H1 (cell line): ENCODE data around the gene TIMM22.

ENCODE experiments used
- ASH2L ChIP-seq: fragments of 200-600, 300-600 bp; sonication (generic); IDR thresholded peaks from one replicate; pipeline ENCODE4 v1.7.1; 2017; ENCODE audit warnings: low read length
- CREB1 ChIP-seq: IDR thresholded peaks from 2 replicates; pipeline ENCODE4 v1.6.1; 2012; ENCODE audit warnings: inconsistent platforms
- EP300 ChIP-seq, 2 experiments: IDR thresholded peaks; 1 replicate in 1 of 2; 2 replicates in 1 of 2; pipeline ENCODE4 v1.6.1; 2011 to 2012; ENCODE audit warnings: low read depth in 2 of 2, low read length in 2 of 2, mild to moderate bottlenecking in 2 of 2, borderline replicate concordance in 1 of 2, inconsistent platforms in 1 of 2, moderate library complexity in 1 of 2
- EZH2 ChIP-seq: fragments of 200-600 bp; sonication (generic); IDR thresholded peaks from 2 replicates; pipeline ENCODE4 v1.7.1; 2012; ENCODE audit warnings: low read depth, mild to moderate bottlenecking, moderate library complexity, low read length, inconsistent platforms; ENCODE audit not compliant: severe bottlenecking
- GABPA ChIP-seq: IDR thresholded peaks from 2 replicates; pipeline ENCODE4 v1.6.1; 2011; ENCODE audit warnings: mild to moderate bottlenecking, low read length, moderate library complexity, borderline replicate concordance; ENCODE audit not compliant: insufficient read depth
- HDAC2 ChIP-seq, 2 experiments: fragments of 300-600 bp in 1 of 2; sonication (generic) in 1 of 2; IDR thresholded peaks; 2 replicates each; pipeline ENCODE4 v1.6.1; 2011 to 2012; ENCODE audit warnings: low read depth in 2 of 2, low read length in 2 of 2, mild to moderate bottlenecking in 2 of 2, moderate library complexity in 2 of 2, borderline replicate concordance in 1 of 2, inconsistent platforms in 1 of 2
- KDM1A ChIP-seq: fragments of 200-600, 300-600 bp; sonication (generic); IDR thresholded peaks from 2 replicates; pipeline ENCODE4 v1.7.1; 2016; ENCODE audit warnings: mild to moderate bottlenecking, low read length, borderline replicate concordance
- NRF1 ChIP-seq: IDR thresholded peaks from 2 replicates; pipeline ENCODE4 v1.6.1; 2011; ENCODE audit warnings: mild to moderate bottlenecking, low read depth, low read length, improper control_type of control experiment
- POLR2A ChIP-seq, 2 experiments: IDR thresholded peaks; 1 replicate in 1 of 2; 2 replicates in 1 of 2; pipeline ENCODE4 v1.6.1; 2011; ENCODE audit warnings: low read depth in 2 of 2, low read length in 2 of 2, mild to moderate bottlenecking in 2 of 2; ENCODE audit errors: control extremely low read depth in 1 of 2
- RAD21 ChIP-seq, 2 experiments: IDR thresholded peaks in 1 of 2; conservative IDR thresholded peaks in 1 of 2; 2 replicates each; pipeline ENCODE4 v1.6.1; 2011; ENCODE audit warnings: low read depth in 2 of 2, low read length in 2 of 2, improper control_type of control experiment in 1 of 2, inconsistent platforms in 1 of 2, mild to moderate bottlenecking in 1 of 2, moderate library complexity in 1 of 2
- TAF1 ChIP-seq: IDR thresholded peaks from 2 replicates; pipeline ENCODE4 v1.6.1; 2011; ENCODE audit warnings: mild to moderate bottlenecking, low read depth, low read length
- ZNF274 ChIP-seq: IDR thresholded peaks from 2 replicates; pipeline ENCODE4 v1.7.0; 2012; ENCODE audit warnings: low read length, borderline replicate concordance; ENCODE audit errors: extremely low read depth
- TF ChIP-seq, protein P1 (sequence below), 3 experiments: IDR thresholded peaks; 1 replicate in 2 of 3; 2 replicates in 1 of 3; pipeline versions ENCODE4 v1.5.1 to v1.6.1; 2011; ENCODE audit warnings: low read length in 3 of 3, mild to moderate bottlenecking in 3 of 3, inconsistent platforms in 2 of 3, low read depth in 1 of 3, moderate library complexity in 1 of 3; ENCODE audit not compliant: insufficient read depth in 1 of 3; ENCODE audit errors: control extremely low read depth in 1 of 3
- TF ChIP-seq, protein P2 (sequence below): IDR thresholded peaks from 2 replicates; pipeline ENCODE4 v1.6.1; 2012; ENCODE audit warnings: inconsistent platforms

DNA sequence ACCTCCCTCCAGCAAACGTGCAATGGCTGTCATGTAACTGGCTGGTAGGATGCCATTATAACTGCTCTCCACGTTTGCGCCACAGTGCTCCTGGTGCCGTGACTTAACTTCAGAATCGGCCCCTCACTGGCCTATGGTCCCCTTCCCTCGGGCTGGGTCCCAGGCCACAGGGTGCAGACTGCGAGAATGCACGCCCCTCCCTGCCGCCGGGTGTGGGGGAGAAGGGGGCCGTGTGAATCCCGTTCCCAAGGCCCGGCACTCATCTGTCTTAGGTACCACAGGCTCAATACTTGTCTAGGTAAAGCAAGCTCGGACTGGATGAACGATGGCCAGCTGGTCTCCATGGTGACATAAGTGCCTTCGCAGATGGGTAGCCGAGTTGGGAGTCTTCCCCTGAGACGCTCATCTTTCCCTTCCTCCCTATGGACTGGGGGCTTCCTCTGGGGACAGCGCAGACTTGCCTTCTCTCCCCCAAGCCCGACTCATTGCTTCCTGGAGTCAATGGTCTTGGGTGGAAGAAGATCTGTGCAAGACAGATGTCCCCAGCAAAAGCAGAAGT lies 37.8 kb downstream of the TIMM22 start:
- TF ChIP-seq, protein P1, sequence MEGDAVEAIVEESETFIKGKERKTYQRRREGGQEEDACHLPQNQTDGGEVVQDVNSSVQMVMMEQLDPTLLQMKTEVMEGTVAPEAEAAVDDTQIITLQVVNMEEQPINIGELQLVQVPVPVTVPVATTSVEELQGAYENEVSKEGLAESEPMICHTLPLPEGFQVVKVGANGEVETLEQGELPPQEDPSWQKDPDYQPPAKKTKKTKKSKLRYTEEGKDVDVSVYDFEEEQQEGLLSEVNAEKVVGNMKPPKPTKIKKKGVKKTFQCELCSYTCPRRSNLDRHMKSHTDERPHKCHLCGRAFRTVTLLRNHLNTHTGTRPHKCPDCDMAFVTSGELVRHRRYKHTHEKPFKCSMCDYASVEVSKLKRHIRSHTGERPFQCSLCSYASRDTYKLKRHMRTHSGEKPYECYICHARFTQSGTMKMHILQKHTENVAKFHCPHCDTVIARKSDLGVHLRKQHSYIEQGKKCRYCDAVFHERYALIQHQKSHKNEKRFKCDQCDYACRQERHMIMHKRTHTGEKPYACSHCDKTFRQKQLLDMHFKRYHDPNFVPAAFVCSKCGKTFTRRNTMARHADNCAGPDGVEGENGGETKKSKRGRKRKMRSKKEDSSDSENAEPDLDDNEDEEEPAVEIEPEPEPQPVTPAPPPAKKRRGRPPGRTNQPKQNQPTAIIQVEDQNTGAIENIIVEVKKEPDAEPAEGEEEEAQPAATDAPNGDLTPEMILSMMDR (IDR thresholded peaks at IDR 0.05; ENCODE audit: control extremely low read depth in 1 of 3, insufficient read depth in 1 of 3, low read depth in 1 of 3, low read length in 3 of 3): no peak
- TF ChIP-seq GABPA: no peak
- no peak for TF ChIP-seq EZH2
- TF ChIP-seq ASH2L: no peak
- no peak for TF ChIP-seq RAD21 (IDR thresholded peaks at IDR 0.05 in 1 of 2, conservative IDR thresholded peaks at IDR 0.05 in 1 of 2; ENCODE audit: low read depth in 2 of 2, low read length in 2 of 2)
- TF ChIP-seq, protein P2, sequence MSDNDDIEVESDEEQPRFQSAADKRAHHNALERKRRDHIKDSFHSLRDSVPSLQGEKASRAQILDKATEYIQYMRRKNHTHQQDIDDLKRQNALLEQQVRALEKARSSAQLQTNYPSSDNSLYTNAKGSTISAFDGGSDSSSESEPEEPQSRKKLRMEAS: no peak
- no peak for TF ChIP-seq CREB1
- no peak for TF ChIP-seq HDAC2 (IDR thresholded peaks at IDR 0.05; ENCODE audit: borderline replicate concordance in 1 of 2, low read depth in 2 of 2, low read length in 2 of 2)
- no peak for TF ChIP-seq ZNF274
- no peak for TF ChIP-seq POLR2A (IDR thresholded peaks at IDR 0.05; ENCODE audit: control extremely low read depth in 1 of 2, low read depth in 2 of 2, low read length in 2 of 2)
- no peak for TF ChIP-seq EP300 (IDR thresholded peaks at IDR 0.05; ENCODE audit: borderline replicate concordance in 1 of 2, low read depth in 2 of 2, low read length in 2 of 2)
- TF ChIP-seq KDM1A: no peak
- TF ChIP-seq NRF1: no peak
- TF ChIP-seq TAF1: no peak
